Stimulated activated CD8-positive, alpha-beta memory T cell treated with anti-CD3 and anti-CD28 coated beads, Interleukin-4, amount 100 ng/mL, for 4 hours (primary cell): Measurements from ENCODE around the gene ID1.
"Not testable (repeated sequence)": the region's sequence is repeated elsewhere in the genome, so short reads cannot be mapped to it uniquely, and the experiment has no call there.

ENCODE experiments used
- DNase-seq, 2 donors: peaks; one replicate each; pipeline ENCODE4 v3.0.0-alpha.2; 2020; ENCODE audit warnings: low read depth in 2 of 2, low spot score in 1 of 2

The ID1 gene

DNA sequence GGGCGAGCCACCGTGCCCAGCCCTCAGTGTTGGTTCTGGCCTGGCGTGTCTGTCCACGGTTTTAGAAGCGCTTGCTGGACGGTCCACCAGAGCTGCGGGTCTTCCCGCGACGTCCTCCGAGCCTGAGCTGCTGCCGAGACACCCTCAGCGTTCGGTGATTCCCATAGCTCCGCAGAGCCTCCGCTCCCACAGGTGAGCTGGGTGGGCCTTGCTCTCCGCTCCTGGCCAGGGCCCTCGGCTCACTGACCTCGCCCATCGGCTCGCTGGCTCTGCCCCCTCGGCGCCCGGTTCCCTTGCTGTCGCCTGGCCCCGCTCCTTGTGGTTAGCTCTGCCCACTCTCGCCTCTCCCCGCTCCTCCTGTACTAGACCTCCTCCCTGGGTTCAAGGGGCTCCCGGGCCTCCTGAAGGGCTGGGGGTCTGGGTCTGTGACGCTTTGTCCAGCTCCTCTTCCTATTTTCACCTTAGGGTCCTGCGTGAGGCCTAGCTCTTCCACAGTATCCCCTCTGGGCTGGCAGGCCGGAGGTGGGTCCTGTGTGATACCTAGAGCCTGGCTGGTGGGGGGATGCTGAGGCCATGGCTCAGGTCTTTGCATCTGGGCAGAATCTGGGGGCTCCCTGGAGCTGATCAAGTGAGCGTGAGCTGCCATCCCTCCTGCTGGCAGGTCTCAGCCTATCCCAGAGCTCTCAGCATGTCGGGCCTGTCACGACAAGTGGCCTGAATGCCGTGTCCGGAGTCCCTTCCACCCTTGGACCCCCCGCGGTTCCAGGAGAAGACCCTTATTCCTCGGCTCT lies 27.7 kb downstream of the ID1 start:
- DNase-seq = no peak

DNA sequence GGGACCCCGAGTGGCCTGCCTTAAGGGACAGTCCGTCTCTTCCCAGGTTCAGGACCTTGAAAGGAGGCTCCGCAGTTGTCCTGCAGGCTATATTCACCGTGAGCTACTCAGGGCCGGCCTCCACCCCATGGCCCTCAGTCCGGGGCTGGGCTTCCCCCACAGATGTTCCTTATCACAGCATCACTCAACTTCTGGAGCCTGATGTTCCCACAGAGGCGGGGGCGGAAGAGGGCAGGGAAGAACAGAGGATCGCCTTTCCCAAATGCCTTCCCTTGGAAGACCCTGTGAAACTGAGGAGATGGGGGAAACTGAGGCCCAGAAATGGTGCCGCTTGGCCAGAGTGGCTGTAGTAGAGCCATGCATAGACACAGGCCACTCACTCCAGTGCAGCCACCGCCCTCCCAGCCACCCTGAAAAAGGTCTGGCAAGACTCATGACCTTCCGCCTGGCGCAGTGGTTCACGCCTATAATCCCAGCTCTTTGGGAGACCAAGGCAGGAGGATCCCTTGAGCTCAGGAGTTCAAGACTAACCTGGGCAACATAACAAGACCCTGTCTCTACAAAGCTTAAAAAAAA lies 28.3 kb downstream of the ID1 start:
- DNase-seq = no peak

DNA sequence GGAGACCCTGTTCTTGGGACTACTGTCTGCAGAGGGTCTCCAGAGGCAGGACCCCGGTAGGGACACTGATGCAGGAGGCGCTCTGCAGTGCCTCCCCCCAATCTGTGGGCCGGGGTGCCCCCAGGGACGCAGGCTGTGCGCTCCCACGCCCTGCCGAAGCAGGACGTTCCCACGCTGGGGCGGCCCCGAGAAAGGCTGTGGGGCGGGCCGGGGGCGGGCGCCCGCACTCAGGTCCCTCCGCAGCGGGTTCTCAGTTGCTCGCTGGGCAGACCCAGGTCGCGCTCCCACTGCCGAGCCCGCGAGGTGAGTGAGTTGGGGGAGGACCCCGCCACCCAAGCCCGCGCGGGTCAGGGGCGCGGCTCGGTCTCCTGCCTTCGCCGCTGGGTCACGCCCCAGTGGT lies 32.6 kb downstream of the ID1 start, which contains the start of gene COX4I2:
TSS of gene COX4I2 (plus strand) at position 253 of the 400 bp plus-strand sequence. CDS start 1,106 bp downstream, outside the sequence.
- no peak for DNase-seq

DNA sequence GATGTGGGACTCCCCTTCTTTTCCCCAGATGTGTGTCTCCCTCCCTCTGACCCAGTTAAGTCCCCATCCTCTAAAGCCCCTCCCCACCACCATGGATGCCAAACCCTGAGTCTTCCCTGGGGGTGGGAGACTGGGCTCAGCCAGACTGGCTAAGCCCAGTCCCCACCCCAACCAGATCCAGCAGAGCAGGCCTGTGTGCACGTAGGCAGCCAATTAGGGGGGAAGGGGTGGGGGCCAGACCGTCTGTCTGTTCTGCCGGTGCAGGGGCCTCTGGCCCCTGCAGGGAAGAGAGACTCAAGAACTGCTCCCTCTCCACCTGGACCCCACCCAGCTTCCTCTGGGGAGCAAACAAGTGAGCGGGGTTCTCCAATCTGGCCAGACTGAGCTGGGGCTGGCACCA lies 33.2 kb downstream of the ID1 start:
- DNase-seq = no peak

DNA sequence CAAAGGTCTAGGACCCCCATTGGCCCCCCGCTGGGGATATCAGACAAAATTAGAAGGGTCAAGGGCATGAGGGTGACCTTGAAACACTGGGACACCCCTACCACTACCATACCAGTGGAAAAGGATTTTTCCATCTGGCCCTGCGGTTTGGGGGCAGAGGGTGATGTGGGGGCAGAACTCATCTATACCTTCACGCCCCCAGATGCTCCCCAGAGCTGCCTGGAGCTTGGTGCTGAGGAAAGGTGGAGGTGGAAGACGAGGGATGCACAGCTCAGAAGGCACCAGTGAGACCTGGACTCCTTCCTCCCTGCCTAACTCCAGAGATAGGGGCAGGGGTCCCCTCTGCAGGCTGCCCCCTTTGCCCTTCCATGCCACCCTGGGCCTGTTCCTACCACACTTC lies 33.7 kb downstream of the ID1 start:
- DNase-seq = no peak

DNA sequence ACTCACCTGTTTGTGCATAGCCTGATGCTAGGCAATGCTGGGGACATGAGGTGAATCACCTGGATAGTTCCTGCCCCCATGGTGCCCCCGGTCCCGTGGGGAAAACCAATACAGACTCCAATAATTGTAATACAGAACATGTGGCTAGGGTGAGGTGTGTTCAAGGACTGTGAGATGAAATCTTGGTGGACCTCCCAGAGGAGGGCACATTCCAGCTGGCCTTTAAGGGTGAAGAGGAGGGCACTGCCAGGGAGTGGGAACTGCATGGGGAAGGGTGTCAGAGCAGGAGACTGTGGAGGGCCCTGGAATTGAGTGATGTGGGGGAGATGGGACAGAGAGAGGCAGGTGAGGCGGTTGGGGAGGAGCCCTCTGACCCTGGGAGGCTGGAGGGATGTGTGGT lies 35.2 kb downstream of the ID1 start:
- DNase-seq = no peak

DNA sequence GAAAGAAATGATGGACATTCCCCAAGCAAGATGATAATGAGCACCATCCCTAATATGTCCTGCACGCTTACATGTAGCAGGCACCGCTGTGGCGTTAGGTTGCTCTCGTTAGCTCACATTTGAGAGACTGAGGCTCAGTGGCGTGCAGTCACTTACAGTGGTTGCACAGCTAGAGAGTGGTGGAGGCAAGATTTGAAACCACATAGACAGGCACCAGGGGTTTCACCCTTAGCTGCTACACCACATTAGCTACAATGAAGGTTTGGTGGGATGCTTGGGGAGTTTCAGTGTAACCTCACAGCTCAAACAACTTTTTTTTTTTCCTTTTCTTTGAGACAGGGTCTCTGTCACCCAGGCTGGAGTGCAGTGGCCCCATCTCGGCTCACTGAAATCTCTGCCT lies 36.3 kb downstream of the ID1 start:
- no peak for DNase-seq

DNA sequence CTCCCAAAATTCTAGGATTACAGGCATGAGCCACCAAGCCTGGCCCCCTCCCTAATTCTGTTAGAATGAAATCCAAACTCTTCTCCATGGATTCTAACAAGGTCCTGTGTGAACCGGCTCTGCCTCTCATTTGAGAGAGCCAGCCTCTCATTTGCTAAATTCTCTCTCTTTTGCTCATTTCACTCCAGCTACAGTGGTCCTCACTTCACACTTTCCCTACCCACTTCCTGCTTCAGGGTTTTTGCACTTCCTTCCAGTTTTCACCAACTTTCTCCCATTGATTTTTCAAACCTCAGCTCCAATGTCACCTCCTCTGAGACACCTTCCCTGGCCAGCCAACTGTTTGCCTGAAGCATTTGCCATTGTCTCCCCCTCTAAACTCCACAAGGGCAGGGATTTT lies 37.7 kb downstream of the ID1 start:
- DNase-seq = no peak

DNA sequence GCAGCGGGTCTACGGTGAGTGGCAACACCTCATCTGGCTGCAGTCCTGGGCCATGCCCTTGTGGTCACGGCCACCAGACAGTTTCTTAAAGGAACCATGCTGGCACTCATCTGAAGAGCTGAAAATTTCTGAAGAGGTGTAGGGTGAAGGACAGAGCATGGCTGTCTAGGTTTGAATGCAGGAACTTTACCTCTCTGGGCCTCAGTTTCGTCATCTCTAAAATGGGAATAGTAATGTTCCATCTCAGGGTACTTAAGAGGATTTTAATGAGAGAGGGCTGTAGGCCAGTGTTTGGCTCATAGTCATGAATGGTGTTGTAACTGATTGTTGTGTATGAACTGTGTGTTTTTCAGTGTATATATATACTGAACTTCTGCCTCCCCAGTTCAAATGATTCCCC lies 38.4 kb downstream of the ID1 start:
- DNase-seq = no peak

DNA sequence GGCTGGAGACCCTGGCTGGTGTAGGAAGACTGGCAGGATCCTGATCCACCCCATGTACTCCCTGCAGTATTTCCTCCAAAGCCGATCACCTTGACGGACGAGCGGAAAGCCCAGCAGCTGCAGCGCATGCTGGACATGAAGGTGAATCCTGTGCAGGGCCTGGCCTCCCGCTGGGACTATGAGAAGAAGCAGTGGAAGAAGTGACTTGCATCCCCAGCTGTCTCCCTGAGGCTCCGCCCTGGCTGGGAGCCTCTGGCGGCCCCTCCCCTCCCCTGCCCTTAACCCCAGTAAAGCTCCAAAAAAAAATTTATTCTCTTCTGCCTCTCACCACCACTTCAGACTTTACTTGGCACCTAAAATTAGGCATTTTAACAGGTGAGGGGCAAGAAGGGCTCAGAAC lies 39.6 kb downstream of the ID1 start:
- DNase-seq = no peak

DNA sequence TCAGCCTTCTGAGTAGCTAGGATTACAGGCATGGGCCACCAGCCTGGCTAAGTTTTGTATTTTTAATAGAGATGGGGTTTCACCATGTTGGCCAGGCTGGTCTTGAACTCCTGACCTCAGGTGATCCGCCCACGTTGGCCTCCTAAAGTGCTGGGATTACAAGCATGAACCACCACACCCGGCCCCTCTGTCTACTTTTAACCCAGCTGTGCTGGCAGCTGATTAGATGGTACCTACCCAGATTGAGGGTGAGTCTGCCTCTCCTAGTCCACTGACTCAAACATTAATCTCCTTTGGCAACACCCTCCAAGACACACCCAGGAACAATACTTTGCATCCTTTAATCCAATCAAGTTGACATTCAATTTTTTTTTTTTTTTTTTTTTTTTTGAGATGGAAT lies 43.0 kb downstream of the ID1 start:
- DNase-seq = not testable (repeated sequence)

DNA sequence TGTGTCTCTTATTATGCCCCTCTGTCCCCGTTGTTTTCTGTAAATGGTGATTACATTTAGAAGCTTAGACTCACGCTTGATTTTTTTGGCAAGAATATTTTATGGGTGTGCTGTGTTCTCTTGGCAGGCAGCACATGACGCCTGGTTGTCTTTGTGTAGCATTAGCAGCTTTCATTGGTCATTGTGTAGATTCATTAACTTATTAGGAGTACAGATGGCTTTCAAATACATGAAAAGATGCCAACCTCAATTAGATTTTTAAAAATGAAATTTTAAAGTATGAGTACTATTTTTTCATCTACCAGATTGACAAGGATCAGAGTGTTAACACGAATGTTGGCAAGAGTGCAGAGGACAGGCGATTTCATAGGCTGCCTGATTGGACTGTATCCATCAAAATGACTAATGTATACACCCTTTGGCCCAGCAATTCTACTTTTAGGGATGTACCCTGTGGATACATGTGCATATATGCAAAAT lies 47.9 kb downstream of the ID1 start:
- DNase-seq = no peak

DNA sequence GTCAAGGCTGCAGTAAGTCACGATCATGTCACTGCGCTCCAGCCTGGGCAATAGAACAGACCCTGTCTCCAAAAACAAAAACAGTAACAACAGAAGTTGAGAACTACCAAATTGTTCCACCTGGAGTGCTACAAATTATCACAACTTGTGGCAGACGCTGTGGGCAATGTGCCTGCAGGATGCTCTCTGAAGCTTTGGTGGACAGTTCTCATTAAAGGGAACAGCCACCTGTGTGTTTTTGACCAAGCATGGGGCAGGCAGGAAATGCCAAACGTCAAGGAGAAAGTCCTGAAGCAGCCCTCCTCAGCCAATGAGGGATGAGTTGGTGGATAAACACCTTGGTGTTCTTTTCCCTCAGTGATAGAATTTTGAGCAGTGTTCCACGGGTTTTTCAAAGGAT lies 48.5 kb downstream of the ID1 start:
- no peak for DNase-seq

DNA sequence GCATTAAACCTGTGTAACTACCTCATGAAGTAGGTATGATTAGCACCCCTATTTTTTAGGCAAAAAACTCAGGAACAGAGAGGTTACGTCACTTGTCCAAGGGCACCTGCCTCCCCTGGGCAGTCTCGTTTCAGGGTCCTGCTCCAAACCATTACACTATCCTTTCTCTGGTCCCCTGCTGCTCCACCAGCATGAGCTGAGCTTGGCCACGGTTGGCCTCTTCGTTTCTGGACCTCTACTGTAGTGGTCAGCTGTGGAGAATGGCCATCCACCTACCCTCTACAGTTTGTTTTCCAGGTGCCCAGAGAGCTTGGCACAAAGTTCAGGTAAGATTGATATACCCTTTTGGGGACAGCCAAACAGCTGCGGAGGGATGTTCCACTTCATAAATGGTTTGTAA lies 49.4 kb downstream of the ID1 start:
- DNase-seq = no peak
